Right atrium auricular region (tissue), 2 donors: Measurements from ENCODE around the gene CRIM1. TPM values are rescaled to one million over a fixed set of nuclear protein-coding genes. Genes with fewer than 3 reads are reported as not detected.

Experiments
- DNase-seq: peaks from one replicate; pipeline ENCODE4 v3.0.0-alpha.2; 2019; ENCODE audit warnings: low spot score
- H3K27ac ChIP-seq, 2 donors: fragments of 200-600 bp; sonication (generic); 1 replicate in 1 of 2; 2 replicates in 1 of 2; pipeline ENCODE4 v1.5.1; 2016 to 2019
- H3K27me3 ChIP-seq, 2 donors: fragments of 200-600 bp; sonication (generic); one replicate each; pipeline versions ENCODE4 v1.5.1 to v1.6.0; 2017 to 2019
- H3K36me3 ChIP-seq: fragments of 200-600 bp; sonication (generic); one replicate; pipeline ENCODE4 v1.5.1; 2016
- H3K4me1 ChIP-seq, 2 donors: fragments of 200-600 bp; sonication (generic); one replicate each; pipeline versions ENCODE4 v1.5.1 to v1.6.0; 2017 to 2019
- H3K4me3 ChIP-seq, 2 donors: fragments of 200-600 bp; sonication (generic); 1 replicate in 1 of 2; 2 replicates in 1 of 2; pipeline ENCODE4 v1.5.1; 2017 to 2019; ENCODE audit warnings: mild to moderate bottlenecking in 1 of 2, moderate library complexity in 1 of 2
- H3K9me3 ChIP-seq, 2 donors: fragments of 200-600 bp; sonication (generic); one replicate each; pipeline ENCODE4 v1.5.1; 2019
- total RNA-seq, 2 donors: library from RNA; depleted of rRNA; stranded (reverse); fragments of >200 nt; gene quantifications; one replicate each; pipeline ENCODE4 v1.1.0, GENCODE V29; 2016
- TF ChIP-seq, protein P1 (sequence below), 2 donors: fragments of 200-600 bp; sonication (generic); IDR thresholded peaks; one replicate each; pipeline ENCODE4 v1.5.1; 2019; ENCODE audit warnings: antibody characterized with exemption in 2 of 2

The CRIM1 gene
- total RNA-seq, 2 donors from 2014 or later = 49.1 to 71.3 TPM

DNA sequence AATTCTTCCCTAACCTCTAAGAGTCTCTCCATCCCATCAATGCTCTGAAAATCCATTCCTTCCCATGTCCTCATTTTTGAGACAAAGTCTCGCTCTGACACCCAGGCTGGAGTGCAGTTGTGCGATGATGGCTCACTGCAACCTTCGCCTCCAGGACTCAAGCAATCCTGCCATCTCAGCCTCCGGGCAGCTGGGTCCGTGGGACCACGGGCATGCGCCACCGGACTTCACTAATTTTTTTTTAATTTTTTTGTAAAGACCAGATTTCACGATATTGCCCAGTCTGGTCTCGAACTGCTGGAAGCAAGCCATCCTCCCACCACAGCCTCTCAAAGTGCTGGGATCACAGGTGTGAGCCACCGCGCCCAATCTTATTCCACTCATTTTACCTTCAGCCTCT lies 240.8 kb downstream of the CRIM1 start:
- Histone ChIP-seq H3K4me1 (peaks cover 0 to 29% of the 10 kb centered on the region in 2 donors), H3K9me3 (no peaks in the 10 kb centered on the region), H3K27me3 (no peaks in the 10 kb centered on the region), H3K36me3 (no peaks in the 10 kb centered on the region), H3K4me3 (peak overlapping the region in 1 of 2 donors; percentile 100), H3K27ac (no peak overlapping the region)
- DNase-seq = no peak
- TF ChIP-seq, protein P1, sequence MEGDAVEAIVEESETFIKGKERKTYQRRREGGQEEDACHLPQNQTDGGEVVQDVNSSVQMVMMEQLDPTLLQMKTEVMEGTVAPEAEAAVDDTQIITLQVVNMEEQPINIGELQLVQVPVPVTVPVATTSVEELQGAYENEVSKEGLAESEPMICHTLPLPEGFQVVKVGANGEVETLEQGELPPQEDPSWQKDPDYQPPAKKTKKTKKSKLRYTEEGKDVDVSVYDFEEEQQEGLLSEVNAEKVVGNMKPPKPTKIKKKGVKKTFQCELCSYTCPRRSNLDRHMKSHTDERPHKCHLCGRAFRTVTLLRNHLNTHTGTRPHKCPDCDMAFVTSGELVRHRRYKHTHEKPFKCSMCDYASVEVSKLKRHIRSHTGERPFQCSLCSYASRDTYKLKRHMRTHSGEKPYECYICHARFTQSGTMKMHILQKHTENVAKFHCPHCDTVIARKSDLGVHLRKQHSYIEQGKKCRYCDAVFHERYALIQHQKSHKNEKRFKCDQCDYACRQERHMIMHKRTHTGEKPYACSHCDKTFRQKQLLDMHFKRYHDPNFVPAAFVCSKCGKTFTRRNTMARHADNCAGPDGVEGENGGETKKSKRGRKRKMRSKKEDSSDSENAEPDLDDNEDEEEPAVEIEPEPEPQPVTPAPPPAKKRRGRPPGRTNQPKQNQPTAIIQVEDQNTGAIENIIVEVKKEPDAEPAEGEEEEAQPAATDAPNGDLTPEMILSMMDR (IDR thresholded peaks at IDR 0.05) = no peak

DNA sequence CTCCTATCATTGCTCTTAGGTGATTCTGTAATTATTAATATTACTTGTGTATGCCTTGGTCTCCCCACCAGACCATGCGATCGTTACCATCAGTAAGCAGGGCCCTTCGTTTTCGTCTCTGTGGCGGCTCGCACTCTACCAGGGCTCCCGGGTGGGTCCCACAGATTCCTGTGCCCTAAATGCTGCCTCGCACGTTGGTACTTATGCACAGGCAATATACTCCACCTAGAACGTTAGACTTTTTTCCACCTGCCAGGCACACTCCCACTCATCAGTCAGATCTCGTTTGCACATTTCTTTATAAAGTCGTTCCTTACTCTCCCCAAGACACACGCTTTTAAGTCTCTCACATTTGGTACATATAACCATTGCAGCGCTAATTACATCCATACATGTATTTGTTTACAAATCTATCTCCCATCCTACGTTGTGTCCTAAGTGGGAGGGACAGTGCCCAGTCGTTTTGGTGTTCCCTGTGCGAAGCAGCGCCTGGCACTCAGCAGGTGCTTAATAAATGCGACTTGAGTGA lies 241.5 kb downstream of the CRIM1 start:
- TF ChIP-seq, protein P1 (IDR thresholded peaks at IDR 0.05) = no peak
- Histone ChIP-seq H3K4me3 (peak overlapping the region; percentile 99 to 100), H3K36me3 (no peaks in the 10 kb centered on the region), H3K4me1 (peaks cover 0 to 29% of the 10 kb centered on the region in 2 donors), H3K9me3 (no peaks in the 10 kb centered on the region), H3K27me3 (no peaks in the 10 kb centered on the region), H3K27ac (peak overlapping the region in 1 of 2 donors; percentile 96)
- DNase-seq = no peak

DNA sequence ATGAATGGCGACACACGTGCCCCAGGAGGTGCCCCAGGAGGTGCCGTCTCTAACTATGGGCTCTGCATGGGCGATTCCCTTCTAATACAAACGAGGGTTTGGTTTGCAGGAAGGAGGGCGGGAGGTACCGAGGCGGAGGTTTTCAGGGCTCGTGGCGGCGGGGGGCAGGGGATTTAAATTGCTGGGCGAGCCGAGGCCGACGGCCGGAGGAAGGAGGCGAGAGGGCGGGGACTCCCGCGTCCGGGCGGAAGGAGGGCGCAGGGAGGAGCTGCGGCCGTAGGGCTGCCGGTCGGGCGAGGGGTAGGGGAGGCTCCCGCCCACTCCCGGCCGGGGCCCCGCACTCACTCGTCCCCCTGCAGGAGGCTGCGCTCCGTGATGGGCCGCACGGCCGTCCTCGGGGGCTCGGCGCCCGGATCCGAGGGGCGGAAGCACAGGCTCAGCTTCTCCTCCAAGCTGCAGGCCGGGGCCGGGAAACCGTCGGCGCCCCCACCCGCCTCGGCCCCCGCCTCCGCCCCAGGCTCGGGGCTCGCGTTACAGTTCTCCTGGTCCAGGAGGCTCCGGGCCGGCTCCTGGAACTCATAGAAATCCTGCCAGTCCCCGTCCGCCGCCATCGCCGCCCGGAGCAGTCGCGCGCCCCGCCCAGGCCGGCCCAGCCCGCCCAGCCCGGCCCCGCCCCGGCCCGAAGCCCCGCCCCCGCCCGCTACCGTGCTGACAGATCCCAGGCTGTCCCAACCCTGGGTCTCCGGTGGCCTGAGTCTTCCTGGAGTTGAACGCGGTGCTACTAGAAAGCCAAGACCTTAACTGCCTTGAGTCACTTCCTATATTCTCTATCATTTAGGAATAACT lies 242.2 kb downstream of the CRIM1 start, which contains the start of gene FEZ2:
Gene FEZ2 (minus strand): TSS at position 637 of the 846 bp plus-strand sequence. CDS start 26 bp downstream, at position 611.
- TF ChIP-seq, protein P1 (IDR thresholded peaks at IDR 0.05) = no peak
- Histone ChIP-seq H3K9me3 (no peaks in the 10 kb centered on the region), H3K27ac (peak within 1 kb of the TSS; percentile 96 to 97), H3K4me3 (peak within 1 kb of the TSS; percentile 99 to 100), H3K4me1 (peaks cover 0 to 29% of the 10 kb centered on the region in 2 donors), H3K27me3 (no peaks in the 10 kb centered on the region), H3K36me3 (no peaks in the 10 kb centered on the region)
- DNase-seq = peak; percentile 64

Other genes with a start within 250 kb of the CRIM1 start
- 10 to 100 TPM; 30.3 to 81.5 TPM for gene FEZ2, start 242.4 kb downstream of the CRIM1 start, total RNA-seq